Measurements from ENCODE around the gene GCNT2.
"Not testable (repeated sequence)": the region's sequence is repeated elsewhere in the genome, so short reads cannot be mapped to it uniquely, and the experiment has no call there.

GCNT2 gene

GRCh38 chr6:10567256-10568026, 46.3 kb downstream of the GCNT2 start:
- peaks cover 38 to 65% of the 10 kb centered on the region in 2 donors for H3K36me3 Mint-ChIP-seq
- no peak overlapping the region for H3K4me3 Mint-ChIP-seq
- no peaks in the 10 kb centered on the region for H3K9me3 Mint-ChIP-seq
- no peak overlapping the region for H3K27ac Mint-ChIP-seq
- peaks cover 16 to 17% of the 10 kb centered on the region in 2 donors for H3K4me1 Mint-ChIP-seq
- no peaks in the 10 kb centered on the region for H3K27me3 Mint-ChIP-seq
- ATAC-seq (replicated peaks): no peak
- no peak for DNase-seq

- Mint-ChIP-seq H3K9me3 (no peaks in the 10 kb centered on the region), H3K27ac (no peak overlapping the region), H3K4me1 (peaks cover 15 to 17% of the 10 kb centered on the region in 2 donors), H3K27me3 (no peaks in the 10 kb centered on the region), H3K4me3 (no peak overlapping the region), H3K36me3 (peaks cover 40 to 66% of the 10 kb centered on the region in 2 donors)
- DNase-seq (no peak), ATAC-seq (replicated peaks) (no peak)
Observed at GRCh38 chr6:10569392-10570127, 48.4 kb downstream of the GCNT2 start.

GRCh38 chr6:10575519-10575918, 54.4 kb downstream of the GCNT2 start:
- H3K27ac Mint-ChIP-seq; DNase-seq; H3K27me3 Mint-ChIP-seq; H3K9me3 Mint-ChIP-seq; ATAC-seq (replicated peaks); H3K4me3 Mint-ChIP-seq: not testable (repeated sequence)
- H3K4me1 Mint-ChIP-seq: peaks cover 11 to 12% of the 10 kb centered on the region in 2 donors
- peaks cover 34 to 57% of the 10 kb centered on the region in 2 donors for H3K36me3 Mint-ChIP-seq

GRCh38 chr6:10576226-10576625, 55.1 kb downstream of the GCNT2 start:
- Mint-ChIP-seq H3K36me3 (peaks cover 32 to 55% of the 10 kb centered on the region in 2 donors), H3K4me1 (peaks cover 12 to 13% of the 10 kb centered on the region in 2 donors), H3K4me3 (no peak overlapping the region), H3K27me3 (no peaks in the 10 kb centered on the region), H3K27ac (no peak overlapping the region), H3K9me3 (no peaks in the 10 kb centered on the region)
- DNase-seq (no peak), ATAC-seq (replicated peaks) (no peak)

- H3K9me3 Mint-ChIP-seq: no peaks in the 10 kb centered on the region
- no peak for ATAC-seq (replicated peaks)
Observed at GRCh38 chr6:10577112-10577511, 56.0 kb downstream of the GCNT2 start.

GRCh38 chr6:10578723-10579122, 57.6 kb downstream of the GCNT2 start:
- ATAC-seq (replicated peaks) (peak; percentile 41 to 44), DNase-seq (no peak)
- Mint-ChIP-seq H3K27ac (no peak overlapping the region), H3K36me3 (peaks cover 33 to 47% of the 10 kb centered on the region in 2 donors), H3K4me1 (peaks cover 10 to 19% of the 10 kb centered on the region in 2 donors), H3K4me3 (no peak overlapping the region), H3K27me3 (no peaks in the 10 kb centered on the region), H3K9me3 (no peaks in the 10 kb centered on the region)

More at GRCh38 chr6:10577112-10577511, 56.0 kb downstream of the GCNT2 start:
- peaks cover 29 to 47% of the 10 kb centered on the region in 2 donors for H3K36me3 Mint-ChIP-seq
- H3K27me3 Mint-ChIP-seq: no peaks in the 10 kb centered on the region
- DNase-seq: no peak
- H3K4me1 Mint-ChIP-seq: peaks cover 9 to 13% of the 10 kb centered on the region in 2 donors
- no peak overlapping the region for H3K27ac Mint-ChIP-seq
- H3K4me3 Mint-ChIP-seq: no peak overlapping the region

GRCh38 chr6:10579803-10580202, 58.7 kb downstream of the GCNT2 start:
- H3K4me1 Mint-ChIP-seq: peaks cover 12 to 28% of the 10 kb centered on the region in 2 donors
- peaks cover 36 to 51% of the 10 kb centered on the region in 2 donors for H3K36me3 Mint-ChIP-seq
- H3K4me3 Mint-ChIP-seq: no peak overlapping the region
- no peak overlapping the region for H3K27ac Mint-ChIP-seq
- H3K27me3 Mint-ChIP-seq: no peaks in the 10 kb centered on the region
- no peaks in the 10 kb centered on the region for H3K9me3 Mint-ChIP-seq
- ATAC-seq (replicated peaks): no peak
- no peak for DNase-seq

- H3K4me3 Mint-ChIP-seq: no peak overlapping the region
- DNase-seq: no peak
- H3K36me3 Mint-ChIP-seq: peaks cover 37 to 51% of the 10 kb centered on the region in 2 donors
- no peaks in the 10 kb centered on the region for H3K27me3 Mint-ChIP-seq
- H3K27ac Mint-ChIP-seq: no peak overlapping the region
- no peak for ATAC-seq (replicated peaks)
- H3K4me1 Mint-ChIP-seq: peaks cover 19 to 35% of the 10 kb centered on the region in 2 donors
- H3K9me3 Mint-ChIP-seq: no peaks in the 10 kb centered on the region
Observed at GRCh38 chr6:10580570-10580969, 59.4 kb downstream of the GCNT2 start.

- H3K27me3 Mint-ChIP-seq; ATAC-seq (replicated peaks); H3K4me3 Mint-ChIP-seq; H3K27ac Mint-ChIP-seq; DNase-seq; H3K9me3 Mint-ChIP-seq: not testable (repeated sequence)
- H3K36me3 Mint-ChIP-seq: peaks cover 35 to 46% of the 10 kb centered on the region in 2 donors
- H3K4me1 Mint-ChIP-seq: peaks cover 22 to 42% of the 10 kb centered on the region in 2 donors
Observed at GRCh38 chr6:10581402-10581801, 60.3 kb downstream of the GCNT2 start.

GRCh38 chr6:10582774-10583508, 61.8 kb downstream of the GCNT2 start:
- DNase-seq: no peak
- Mint-ChIP-seq H3K4me1 (peaks cover 23 to 42% of the 10 kb centered on the region in 2 donors), H3K9me3 (no peaks in the 10 kb centered on the region), H3K4me3 (no peak overlapping the region), H3K27me3 (no peaks in the 10 kb centered on the region), H3K36me3 (peaks cover 31 to 36% of the 10 kb centered on the region in 2 donors), H3K27ac (no peak overlapping the region)
- ATAC-seq (replicated peaks): no peak

GRCh38 chr6:10583509-10583901, 62.4 kb downstream of the GCNT2 start:
- ATAC-seq (replicated peaks): no peak
- no peak for DNase-seq
- no peaks in the 10 kb centered on the region for H3K27me3 Mint-ChIP-seq
- H3K9me3 Mint-ChIP-seq: no peaks in the 10 kb centered on the region
- H3K4me1 Mint-ChIP-seq: peaks cover 23 to 41% of the 10 kb centered on the region in 2 donors
- no peak overlapping the region for H3K27ac Mint-ChIP-seq
- H3K4me3 Mint-ChIP-seq: no peak overlapping the region
- H3K36me3 Mint-ChIP-seq: peaks cover 31 to 35% of the 10 kb centered on the region in 2 donors

- Mint-ChIP-seq H3K36me3 (peaks cover 31 to 35% of the 10 kb centered on the region in 2 donors), H3K27ac (no peak overlapping the region), H3K27me3 (no peaks in the 10 kb centered on the region), H3K4me1 (peaks cover 22 to 36% of the 10 kb centered on the region in 2 donors), H3K9me3 (no peaks in the 10 kb centered on the region), H3K4me3 (no peak overlapping the region)
- ATAC-seq (replicated peaks): no peak
- DNase-seq: no peak
Observed at GRCh38 chr6:10584607-10585006, 63.5 kb downstream of the GCNT2 start.

- no peaks in the 10 kb centered on the region for H3K9me3 Mint-ChIP-seq
- no peaks in the 10 kb centered on the region for H3K27me3 Mint-ChIP-seq
- no peak for DNase-seq
- H3K4me3 Mint-ChIP-seq: peak overlapping the region in 1 of 2 donors; percentile 24
- H3K27ac Mint-ChIP-seq: peak overlapping the region; percentile 43
- no peak for ATAC-seq (replicated peaks)
- peaks cover 20 to 33% of the 10 kb centered on the region in 2 donors for H3K4me1 Mint-ChIP-seq
- H3K36me3 Mint-ChIP-seq: peaks cover 30 to 34% of the 10 kb centered on the region in 2 donors
Observed at GRCh38 chr6:10585209-10585845, 64.2 kb downstream of the GCNT2 start.

GRCh38 chr6:10586302-10586701, 65.2 kb downstream of the GCNT2 start:
- H3K27ac Mint-ChIP-seq: no peak overlapping the region
- DNase-seq: no peak
- no peak overlapping the region for H3K4me3 Mint-ChIP-seq
- ATAC-seq (replicated peaks): no peak
- H3K27me3 Mint-ChIP-seq: no peaks in the 10 kb centered on the region
- peaks cover 30 to 36% of the 10 kb centered on the region in 2 donors for H3K36me3 Mint-ChIP-seq
- H3K4me1 Mint-ChIP-seq: peaks cover 23 to 30% of the 10 kb centered on the region in 2 donors
- no peaks in the 10 kb centered on the region for H3K9me3 Mint-ChIP-seq

All from stimulated activated naive B cell treated with anti-CD40 and anti-IgM and Interleukin-4, amounts not matched to agents 10 μg/mL and 1 μg/mL and 100 μg/mL, for 72 hours (primary cell).